Measurements from ENCODE around the gene HEPACAM2.

HEPACAM2 gene

GRCh38 chr7:93226310-93226709 lies at the start of gene HEPACAM2:
Gene HEPACAM2 (minus strand): TSS chr7:93226469.
- DNase-seq = no peak

- DNase-seq = no peak
Measured at GRCh38 chr7:93265220-93265619, 39.0 kb upstream of the HEPACAM2 start.

- DNase-seq = no peak
Measured at GRCh38 chr7:93262535-93262934, 36.3 kb upstream of the HEPACAM2 start.

- DNase-seq = no peak
Measured at GRCh38 chr7:93258661-93259060, 32.4 kb upstream of the HEPACAM2 start.

GRCh38 chr7:93249491-93250148 lies 23.4 kb upstream of the HEPACAM2 start:
- no peak for DNase-seq

- DNase-seq = no peak
Measured at GRCh38 chr7:93245525-93246432, 19.5 kb upstream of the HEPACAM2 start.

- DNase-seq = no peak
Measured at GRCh38 chr7:93242106-93242505, 15.8 kb upstream of the HEPACAM2 start.

- DNase-seq = no peak
Measured at GRCh38 chr7:93239824-93240223, 13.6 kb upstream of the HEPACAM2 start.

GRCh38 chr7:93238748-93239147 lies 12.5 kb upstream of the HEPACAM2 start:
- DNase-seq = no peak

GRCh38 chr7:93238131-93238530 lies 11.9 kb upstream of the HEPACAM2 start:
- no peak for DNase-seq

GRCh38 chr7:93235541-93235940 lies 9.3 kb upstream of the HEPACAM2 start:
- DNase-seq = no peak

- DNase-seq = no peak
Measured at GRCh38 chr7:93232673-93233018, 6.4 kb upstream of the HEPACAM2 start.

GRCh38 chr7:93231799-93232672 lies 5.8 kb upstream of the HEPACAM2 start, which contains the start of gene VPS50:
Gene VPS50 (plus strand): TSS chr7:93232366. CDS start chr7:93232468, 102 bp downstream.
- peak; percentile 85 to 88 for DNase-seq

- no peak for DNase-seq
Measured at GRCh38 chr7:93231259-93231658, 5.0 kb upstream of the HEPACAM2 start.

- DNase-seq = no peak
Measured at GRCh38 chr7:93228302-93228701, 2.0 kb upstream of the HEPACAM2 start.

GRCh38 chr7:93219868-93220267 lies 6.4 kb downstream of the HEPACAM2 start:
- DNase-seq = no peak

GRCh38 chr7:93218997-93219827 lies 7.1 kb downstream of the HEPACAM2 start:
- no peak for DNase-seq

- no peak for DNase-seq
Measured at GRCh38 chr7:93212881-93213280, 13.4 kb downstream of the HEPACAM2 start.

GRCh38 chr7:93211228-93211818 lies 14.9 kb downstream of the HEPACAM2 start:
- DNase-seq = no peak

- no peak for DNase-seq
Measured at GRCh38 chr7:93205046-93205445, 21.2 kb downstream of the HEPACAM2 start.

GRCh38 chr7:93203496-93203895 lies 22.8 kb downstream of the HEPACAM2 start:
- DNase-seq = no peak

Data from stimulated activated CD4-positive, alpha-beta T cell treated with anti-CD3 and anti-CD28 coated beads, Interleukin-2, amount 100 ng/mL, for 24 hours (primary cell).